ENCODE data around the gene PRKCG. TPM values are rescaled to one million over a fixed set of nuclear protein-coding genes. Genes with fewer than 3 reads are reported as not detected.

The PRKCG gene
- total and polyA plus RNA-seq, 2 experiments from 2014 or later, result not detected

DNA sequence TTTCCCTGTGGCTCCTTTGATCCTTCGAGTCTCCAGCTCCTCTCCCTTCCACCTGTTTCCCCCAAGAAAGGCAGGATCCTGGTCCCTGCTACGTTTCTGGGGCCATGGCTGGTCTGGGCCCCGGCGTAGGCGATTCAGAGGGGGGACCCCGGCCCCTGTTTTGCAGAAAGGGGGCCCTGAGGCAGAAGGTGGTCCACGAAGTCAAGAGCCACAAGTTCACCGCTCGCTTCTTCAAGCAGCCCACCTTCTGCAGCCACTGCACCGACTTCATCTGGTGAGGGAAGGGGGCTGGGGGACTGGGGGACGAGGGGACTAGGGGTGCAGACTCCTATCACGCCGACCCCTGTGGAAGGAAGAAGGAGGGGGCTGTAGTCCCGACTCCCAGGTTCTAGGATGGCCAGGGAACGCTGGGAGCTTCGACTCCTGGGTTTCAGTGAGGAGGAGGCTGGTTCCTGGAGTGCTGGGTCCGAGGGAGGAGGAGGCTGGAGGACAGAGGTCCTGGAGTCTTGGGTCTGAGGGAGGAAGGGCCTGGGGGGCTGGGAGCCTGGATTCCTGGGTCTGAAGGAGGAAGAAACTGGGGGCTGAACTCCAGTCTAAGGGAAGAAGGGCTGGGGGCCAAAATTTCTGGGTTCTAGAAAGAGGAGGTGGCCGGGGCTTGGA, 524 bp downstream of the PRKCG start:
- Histone ChIP-seq H3K4me2 (ENCODE audit: unreplicated experiment) (no peak overlapping the region), H3K9ac (no peak overlapping the region), H2AFZ (peak overlapping the region; percentile 70; the same call in 1 of the 2 replicates), H3K9me2 (ENCODE audit: insufficient read depth) (no peaks in the 10 kb centered on the region), H3K27ac (no peak overlapping the region), H3K4me3 (peak overlapping the region; percentile 48), H4K20me1 (ENCODE audit: insufficient read depth) (no peaks in the 10 kb centered on the region), H3K9me3 (ENCODE audit: low read depth) (no peaks in the 10 kb centered on the region), H3K79me2 (ENCODE audit: insufficient read depth) (no peaks in the 10 kb centered on the region), H3K4me1 (ENCODE audit: insufficient read depth) (peaks cover 8% of the 10 kb centered on the region; the same call in 1 of the 2 replicates), H3F3A (ENCODE audit: insufficient read depth) (peaks cover 6% of the 10 kb centered on the region; the same call in 1 of the 2 replicates), H3K27me3 (replicated peaks; ENCODE audit: insufficient read depth) (peaks cover 51% of the 10 kb centered on the region), H3K36me3 (ENCODE audit: low read depth) (no peaks in the 10 kb centered on the region)
- in situ Hi-C loops (cut with MboI), result no loop called here
- no peak for DNase-seq
- TF ChIP-seq EZH2phosphoT487 (IDR thresholded peaks at IDR 0.05; ENCODE audit: insufficient read depth, low read depth), result no peak
- TF ChIP-seq EZH2 (IDR thresholded peaks at IDR 0.05; ENCODE audit: insufficient read depth, poor library complexity, severe bottlenecking), result peak; percentile 53
- 5 to 10% methylated on average over 12 to 18 of the region's 18 CpGs for WGBS, 2 experiments (ENCODE audit: low coverage in 1 of 2, low lambda C conversion rate in 2 of 2, missing lambda C conversion rate in 2 of 2)

DNA sequence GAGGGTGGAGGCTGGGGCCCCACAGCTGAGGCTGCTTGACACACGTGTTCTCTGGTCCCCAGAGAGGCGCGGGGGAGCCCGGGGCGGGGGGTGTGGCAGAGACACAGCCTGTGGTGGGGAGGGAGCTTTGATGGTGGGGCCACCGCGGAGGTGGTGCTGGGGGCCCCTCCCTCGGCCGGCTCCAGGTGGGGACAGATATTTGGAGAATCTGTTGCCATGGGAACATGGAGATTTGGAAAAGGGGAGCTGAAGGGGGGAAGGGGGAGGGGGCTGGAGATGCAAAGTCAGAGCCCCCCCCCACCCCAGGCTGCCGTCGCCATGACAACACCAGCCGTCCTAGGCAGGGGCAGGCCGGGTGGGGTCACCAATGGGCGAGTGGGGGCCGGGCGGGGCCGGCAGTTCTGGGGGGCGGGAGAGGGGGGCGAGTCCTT, 1.2 kb downstream of the PRKCG start:
- no peaks in the 10 kb centered on the region for H4K20me1 ChIP-seq (ENCODE audit: insufficient read depth)
- WGBS, 2 experiments (ENCODE audit: low coverage in 1 of 2, low lambda C conversion rate in 2 of 2, missing lambda C conversion rate in 2 of 2), result 6% methylated on average over 19 of the region's 19 CpGs; no CpG with 5 or more reads in 1 of the 2 experiments
- peaks cover 8% of the 10 kb centered on the region; the same call in 1 of the 2 replicates for H3K4me1 ChIP-seq (ENCODE audit: insufficient read depth)
- DNase-seq, result no peak
- H3K4me2 ChIP-seq (ENCODE audit: unreplicated experiment), result no peak overlapping the region
- H3K4me3 ChIP-seq, result no peak overlapping the region
- no peaks in the 10 kb centered on the region for H3K36me3 ChIP-seq (ENCODE audit: low read depth)
- in situ Hi-C loops (cut with MboI), result no loop called here
- peaks cover 6% of the 10 kb centered on the region; the same call in 1 of the 2 replicates for H3F3A ChIP-seq (ENCODE audit: insufficient read depth)
- H3K9me3 ChIP-seq (ENCODE audit: low read depth), result no peaks in the 10 kb centered on the region
- H3K9ac ChIP-seq, result no peak overlapping the region
- H3K79me2 ChIP-seq (ENCODE audit: insufficient read depth), result no peaks in the 10 kb centered on the region
- TF ChIP-seq EZH2phosphoT487 (IDR thresholded peaks at IDR 0.05; ENCODE audit: insufficient read depth, low read depth), result no peak
- no peak for TF ChIP-seq EZH2 (IDR thresholded peaks at IDR 0.05; ENCODE audit: insufficient read depth, poor library complexity, severe bottlenecking)
- H2AFZ ChIP-seq, result no peak overlapping the region
- no peak overlapping the region for H3K27ac ChIP-seq
- no peaks in the 10 kb centered on the region for H3K9me2 ChIP-seq (ENCODE audit: insufficient read depth)
- peaks cover 51% of the 10 kb centered on the region for H3K27me3 ChIP-seq (replicated peaks; ENCODE audit: insufficient read depth)

GRCh38 chr19:53883741-53884140, 1.7 kb downstream of the PRKCG start:
- in situ Hi-C loops (cut with MboI), result no loop called here
- no peaks in the 10 kb centered on the region for H4K20me1 ChIP-seq (ENCODE audit: insufficient read depth)
- H2AFZ ChIP-seq, result no peak overlapping the region
- H3K4me3 ChIP-seq, result no peak overlapping the region
- TF ChIP-seq EZH2phosphoT487 (IDR thresholded peaks at IDR 0.05; ENCODE audit: insufficient read depth, low read depth) (no peak), EZH2 (IDR thresholded peaks at IDR 0.05; ENCODE audit: insufficient read depth, poor library complexity, severe bottlenecking) (peak; percentile 48)
- peaks cover 6% of the 10 kb centered on the region; the same call in 1 of the 2 replicates for H3F3A ChIP-seq (ENCODE audit: insufficient read depth)
- H3K36me3 ChIP-seq (ENCODE audit: low read depth), result no peaks in the 10 kb centered on the region
- H3K9me2 ChIP-seq (ENCODE audit: insufficient read depth), result no peaks in the 10 kb centered on the region
- WGBS, 2 experiments (ENCODE audit: low coverage in 1 of 2, low lambda C conversion rate in 2 of 2, missing lambda C conversion rate in 2 of 2), result 8 to 14% methylated on average over 11 of the region's 11 CpGs
- DNase-seq, result no peak
- H3K4me1 ChIP-seq (ENCODE audit: insufficient read depth), result peaks cover 8% of the 10 kb centered on the region; the same call in 1 of the 2 replicates
- no peak overlapping the region for H3K9ac ChIP-seq
- peaks cover 51% of the 10 kb centered on the region for H3K27me3 ChIP-seq (replicated peaks; ENCODE audit: insufficient read depth)
- H3K27ac ChIP-seq, result no peak overlapping the region
- H3K9me3 ChIP-seq (ENCODE audit: low read depth), result no peaks in the 10 kb centered on the region
- H3K79me2 ChIP-seq (ENCODE audit: insufficient read depth), result no peaks in the 10 kb centered on the region
- H3K4me2 ChIP-seq (ENCODE audit: unreplicated experiment), result no peak overlapping the region

GRCh38 chr19:53884256-53884655, 2.3 kb downstream of the PRKCG start:
- no peak overlapping the region for H3K9ac ChIP-seq
- 21 to 40% methylated on average over 6 to 12 of the region's 12 CpGs for WGBS, 2 experiments (ENCODE audit: low coverage in 1 of 2, low lambda C conversion rate in 2 of 2, missing lambda C conversion rate in 2 of 2)
- H3F3A ChIP-seq (ENCODE audit: insufficient read depth), result peaks cover 6% of the 10 kb centered on the region; the same call in 1 of the 2 replicates
- no peaks in the 10 kb centered on the region for H3K36me3 ChIP-seq (ENCODE audit: low read depth)
- no peaks in the 10 kb centered on the region for H3K79me2 ChIP-seq (ENCODE audit: insufficient read depth)
- H3K9me3 ChIP-seq (ENCODE audit: low read depth), result no peaks in the 10 kb centered on the region
- H3K27me3 ChIP-seq (replicated peaks; ENCODE audit: insufficient read depth), result peaks cover 51% of the 10 kb centered on the region
- H3K4me2 ChIP-seq (ENCODE audit: unreplicated experiment), result no peak overlapping the region
- TF ChIP-seq EZH2 (IDR thresholded peaks at IDR 0.05; ENCODE audit: insufficient read depth, poor library complexity, severe bottlenecking) (no peak), EZH2phosphoT487 (IDR thresholded peaks at IDR 0.05; ENCODE audit: insufficient read depth, low read depth) (no peak)
- H3K4me1 ChIP-seq (ENCODE audit: insufficient read depth), result peaks cover 8% of the 10 kb centered on the region; the same call in 1 of the 2 replicates
- H4K20me1 ChIP-seq (ENCODE audit: insufficient read depth), result no peaks in the 10 kb centered on the region
- no peak overlapping the region for H2AFZ ChIP-seq
- no peaks in the 10 kb centered on the region for H3K9me2 ChIP-seq (ENCODE audit: insufficient read depth)
- DNase-seq, result no peak
- H3K27ac ChIP-seq, result no peak overlapping the region
- no peak overlapping the region for H3K4me3 ChIP-seq
- in situ Hi-C loops (cut with MboI), result no loop called here

Measured in GM23248 (cell line).